Measurements from ENCODE around the gene SLC17A8.

Gene SLC17A8

GRCh38 chr12:100368066-100368465, 11.2 kb downstream of the SLC17A8 start:
- in situ Hi-C loops (cut with MboI; ENCODE audit: low sequenced_read_pairs) = no loop called here

GRCh38 chr12:100371146-100371545, 14.3 kb downstream of the SLC17A8 start:
- in situ Hi-C loops (cut with MboI; ENCODE audit: low sequenced_read_pairs) = no loop called here

GRCh38 chr12:100372853-100373640, 16.2 kb downstream of the SLC17A8 start:
- in situ Hi-C loops (cut with MboI; ENCODE audit: low sequenced_read_pairs) = no loop called here

DNA sequence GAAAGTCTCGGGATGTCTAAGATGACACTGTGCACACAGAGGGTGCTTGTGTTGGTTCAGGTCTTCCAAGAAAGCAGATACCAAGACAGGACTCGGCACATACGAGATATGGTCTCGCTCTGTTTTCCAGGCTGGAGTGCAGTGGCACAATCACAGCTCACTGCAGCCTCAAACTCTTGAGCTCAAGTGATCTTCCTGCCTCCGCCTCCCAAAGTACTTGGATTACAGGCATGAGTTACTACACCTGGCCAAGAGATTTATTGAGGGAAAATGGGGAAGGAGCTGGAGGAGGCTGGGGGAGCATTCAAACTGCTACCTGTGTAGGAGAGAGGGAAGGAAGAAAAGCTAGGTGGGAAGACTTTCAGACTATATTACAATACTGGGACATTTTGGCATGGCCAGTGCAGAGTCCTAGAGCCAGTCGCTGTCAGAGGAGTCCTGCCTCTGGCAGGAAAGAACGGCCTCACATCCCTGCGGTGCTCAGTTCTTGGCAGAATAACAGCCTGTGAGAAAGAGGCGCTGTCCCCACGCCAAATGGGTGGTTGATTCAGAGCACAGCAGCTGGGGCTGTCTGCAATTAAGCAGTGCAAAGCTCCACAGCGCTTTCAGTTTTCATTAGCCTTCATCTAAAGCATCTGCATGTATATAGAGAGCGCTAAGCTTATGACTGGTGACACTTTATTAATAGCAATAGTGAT, 18.3 kb downstream of the SLC17A8 start:
- in situ Hi-C loops (cut with MboI; ENCODE audit: low sequenced_read_pairs) = no loop called here

- in situ Hi-C loops (cut with MboI; ENCODE audit: low sequenced_read_pairs) = no loop called here
These were observed 19.3 kb downstream of the SLC17A8 start for GRCh38 chr12:100376161-100376560.

DNA sequence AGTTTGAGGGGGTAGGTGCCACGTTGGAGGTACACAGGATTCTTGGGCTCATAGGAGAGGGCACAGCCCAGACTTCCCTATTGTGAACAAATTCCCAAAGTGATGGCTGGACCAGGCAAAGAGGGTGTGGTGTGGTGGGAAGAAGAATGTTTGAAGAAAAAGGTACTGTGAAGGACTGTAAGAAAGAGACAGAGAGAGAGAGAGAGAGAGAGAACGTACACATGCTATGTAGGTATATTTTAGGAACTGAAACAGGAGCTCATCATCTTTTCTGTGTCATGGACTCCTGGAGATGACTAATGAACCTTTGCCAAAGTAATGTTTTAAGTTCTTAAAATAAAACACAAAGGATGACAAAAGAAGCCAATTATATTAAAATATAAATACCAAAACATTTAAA, 24.5 kb downstream of the SLC17A8 start:
- in situ Hi-C loops (cut with MboI; ENCODE audit: low sequenced_read_pairs) = no loop called here

- in situ Hi-C loops (cut with MboI; ENCODE audit: low sequenced_read_pairs) = no loop called here
These were observed 25.5 kb downstream of the SLC17A8 start for GRCh38 chr12:100382338-100382737.

- in situ Hi-C loops (cut with MboI; ENCODE audit: low sequenced_read_pairs) = no loop called here
These were observed 27.0 kb downstream of the SLC17A8 start for GRCh38 chr12:100383586-100384558.

- in situ Hi-C loops (cut with MboI; ENCODE audit: low sequenced_read_pairs) = no loop called here
These were observed 27.7 kb downstream of the SLC17A8 start for GRCh38 chr12:100384559-100384935.

GRCh38 chr12:100388382-100388781, 31.5 kb downstream of the SLC17A8 start:
- in situ Hi-C loops (cut with MboI; ENCODE audit: low sequenced_read_pairs) = no loop called here

- in situ Hi-C loops (cut with MboI; ENCODE audit: low sequenced_read_pairs) = no loop called here
These were observed 35.0 kb downstream of the SLC17A8 start for GRCh38 chr12:100391856-100392255.

DNA sequence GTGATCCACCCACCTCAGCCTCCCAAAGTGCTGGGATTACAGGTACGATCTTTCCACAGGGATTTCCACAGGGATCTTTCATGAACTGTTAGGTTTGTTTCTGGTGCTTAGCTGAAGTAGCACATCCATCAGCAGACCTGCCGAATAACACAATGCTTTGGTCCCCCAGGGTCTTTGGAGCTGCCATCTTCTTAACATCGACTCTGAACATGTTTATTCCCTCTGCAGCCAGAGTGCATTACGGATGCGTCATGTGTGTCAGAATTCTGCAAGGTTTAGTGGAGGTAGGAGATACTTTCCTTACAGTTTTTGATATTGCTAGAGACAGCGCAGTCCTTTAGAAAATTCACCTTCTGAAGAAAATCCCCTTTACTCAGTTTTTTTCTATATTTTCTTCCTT, 36.3 kb downstream of the SLC17A8 start:
- in situ Hi-C loops (cut with MboI; ENCODE audit: low sequenced_read_pairs) = no loop called here

DNA sequence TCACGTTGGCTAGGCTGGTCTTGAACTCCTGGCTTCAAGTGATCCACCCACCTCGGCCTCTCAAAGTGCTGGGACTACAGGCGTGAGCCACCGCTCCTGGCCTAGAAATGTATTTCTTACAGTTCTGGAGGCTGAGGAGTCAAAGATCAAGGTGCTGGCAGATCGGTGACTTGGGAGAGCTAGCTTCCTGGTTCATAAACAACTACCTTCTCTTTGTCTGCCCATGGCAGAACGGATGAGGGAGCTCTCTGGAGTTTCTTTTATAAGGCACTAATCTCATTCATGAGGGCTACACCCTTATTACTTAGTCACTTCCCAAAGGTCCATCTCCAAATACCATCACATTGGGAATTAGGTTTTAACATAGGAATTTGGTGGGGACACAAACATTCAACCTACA, 38.9 kb downstream of the SLC17A8 start:
- in situ Hi-C loops (cut with MboI; ENCODE audit: low sequenced_read_pairs) = no loop called here

- in situ Hi-C loops (cut with MboI; ENCODE audit: low sequenced_read_pairs) = no loop called here
These were observed 41.4 kb downstream of the SLC17A8 start for GRCh38 chr12:100398307-100398706.

DNA sequence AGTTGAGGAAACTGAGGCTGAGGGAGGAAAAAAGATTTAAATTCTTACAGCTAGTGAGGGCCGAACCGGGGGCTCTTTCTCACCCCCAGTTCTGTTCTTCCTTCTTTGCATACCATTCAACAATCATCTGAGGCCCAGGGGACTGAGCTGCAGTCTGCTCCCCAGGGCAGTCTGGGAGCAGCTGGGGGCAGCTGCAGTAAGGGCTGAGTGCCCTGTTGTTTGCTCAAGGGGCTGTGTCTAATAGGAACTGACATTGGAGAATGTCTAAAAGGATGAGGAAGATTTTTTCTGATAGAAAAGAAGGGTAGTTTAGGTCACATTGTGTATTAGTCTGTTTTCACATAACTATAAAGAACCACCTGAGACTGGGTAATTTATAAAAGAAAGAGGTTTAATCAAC, 42.2 kb downstream of the SLC17A8 start:
- in situ Hi-C loops (cut with MboI; ENCODE audit: low sequenced_read_pairs) = no loop called here

DNA sequence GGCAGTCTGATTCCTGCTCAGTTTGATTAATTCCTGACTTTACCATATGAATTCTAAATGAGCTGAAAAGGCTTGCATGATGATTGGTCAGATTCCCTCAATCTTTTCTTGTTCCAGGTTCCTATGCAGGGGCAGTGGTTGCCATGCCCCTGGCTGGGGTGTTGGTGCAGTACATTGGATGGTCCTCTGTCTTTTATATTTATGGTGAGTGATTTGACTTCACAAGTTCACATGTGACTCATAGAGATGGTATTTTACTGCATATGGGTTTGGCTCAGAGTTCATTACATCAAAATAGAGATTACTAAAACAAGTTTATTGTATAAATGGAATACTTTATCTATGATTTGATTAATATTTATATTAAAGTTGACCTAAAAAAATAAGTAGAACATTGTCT, 44.8 kb downstream of the SLC17A8 start:
- in situ Hi-C loops (cut with MboI; ENCODE audit: low sequenced_read_pairs) = no loop called here

- in situ Hi-C loops (cut with MboI; ENCODE audit: low sequenced_read_pairs) = no loop called here
These were observed 45.9 kb downstream of the SLC17A8 start for GRCh38 chr12:100402763-100403162.

DNA sequence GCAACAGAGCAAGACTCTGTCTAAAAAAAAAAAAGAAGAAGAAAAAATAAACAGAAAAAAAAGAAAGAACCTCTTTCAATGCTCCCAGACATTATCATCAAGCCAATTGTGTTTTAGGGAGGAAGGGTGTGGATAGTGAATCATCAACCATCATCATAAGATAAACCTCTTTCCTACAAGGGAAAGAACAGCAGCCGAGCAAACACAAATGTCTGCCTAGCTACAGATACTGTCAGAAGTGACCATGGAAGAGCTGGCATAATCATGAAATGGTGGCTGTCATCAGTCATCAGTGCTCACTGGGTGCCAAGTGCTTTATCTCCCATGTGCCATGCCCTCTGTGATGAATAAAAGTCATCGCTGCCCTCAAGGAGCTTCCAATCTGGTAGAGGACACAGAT, 46.6 kb downstream of the SLC17A8 start:
- in situ Hi-C loops (cut with MboI; ENCODE audit: low sequenced_read_pairs) = no loop called here

DNA sequence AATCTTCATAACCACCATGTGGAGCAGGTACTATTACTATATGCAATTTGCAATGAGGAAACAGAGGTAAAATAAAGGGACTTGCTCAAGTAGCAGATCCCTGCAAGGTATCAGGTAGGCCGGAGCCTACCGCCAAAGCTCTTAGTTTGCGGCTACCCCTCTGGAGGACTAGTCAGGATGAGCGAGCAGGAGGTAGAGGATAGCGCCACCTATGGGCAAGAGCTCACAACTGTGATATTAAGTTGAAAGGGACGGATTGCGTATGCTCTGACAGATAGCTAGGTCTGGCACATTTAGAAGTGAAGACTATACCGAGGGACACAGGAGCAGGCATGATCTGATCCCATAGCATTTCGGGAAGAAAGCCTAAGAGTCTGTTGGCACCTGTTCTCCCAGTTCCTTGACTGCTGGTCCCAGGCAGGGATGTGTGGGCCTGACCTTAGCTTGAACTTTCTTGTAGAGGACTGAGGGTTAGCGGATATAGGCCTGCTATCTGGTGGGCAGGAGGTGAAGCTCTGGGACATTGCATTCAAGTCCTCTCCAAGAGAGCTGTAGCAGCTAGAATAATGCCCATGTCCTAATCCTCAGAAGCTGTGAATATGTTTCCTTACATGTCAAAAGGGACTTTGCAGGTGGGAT, 48.0 kb downstream of the SLC17A8 start:
- in situ Hi-C loops (cut with MboI; ENCODE audit: low sequenced_read_pairs) = no loop called here

- in situ Hi-C loops (cut with MboI; ENCODE audit: low sequenced_read_pairs) = no loop called here
These were observed 56.1 kb downstream of the SLC17A8 start for GRCh38 chr12:100413001-100413400.

- in situ Hi-C loops (cut with MboI; ENCODE audit: low sequenced_read_pairs) = no loop called here
These were observed 57.9 kb downstream of the SLC17A8 start for GRCh38 chr12:100414739-100415138.
